ENCODE measurements around the gene PNLIP.

The PNLIP gene

DNA sequence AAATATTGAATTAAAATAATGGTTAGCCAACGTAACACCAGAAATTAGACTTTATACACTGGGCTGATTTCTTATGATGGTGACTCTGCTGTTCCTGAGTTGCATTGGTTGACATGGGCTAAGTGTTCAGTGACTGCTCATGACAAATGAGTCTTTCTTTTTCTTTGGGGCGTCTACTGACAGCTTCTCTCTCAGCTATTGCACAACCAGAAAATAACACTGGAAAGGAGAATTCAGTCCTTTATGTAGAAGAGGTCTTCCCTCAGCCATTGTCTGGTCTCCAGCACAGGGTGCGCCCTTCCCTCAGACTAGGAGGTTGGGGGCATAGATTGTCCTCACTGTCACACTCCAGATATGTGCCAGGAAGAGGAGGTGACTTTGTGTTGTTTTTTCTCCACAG, 21.6 kb downstream of the PNLIP start:
- in situ Hi-C loops (cut with MboI; ENCODE audit: low sequenced_read_pairs), result no loop called here

DNA sequence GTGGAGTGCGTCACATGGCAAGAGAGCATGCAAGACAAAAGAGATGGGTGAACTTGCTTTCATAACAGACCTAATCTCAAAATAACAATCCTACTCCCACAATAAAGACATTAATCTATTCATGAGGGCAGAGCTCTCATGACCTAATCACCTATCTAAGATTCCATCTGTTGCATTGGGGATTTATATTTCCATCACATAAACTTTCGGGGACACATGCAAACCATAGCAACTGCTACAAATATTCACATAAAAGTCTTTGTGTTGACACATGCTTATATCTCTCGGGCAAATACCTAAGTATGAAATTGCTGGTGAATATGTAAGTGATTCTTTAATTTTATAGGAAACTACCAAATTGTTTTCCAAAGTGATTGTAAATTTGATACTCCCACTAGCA, 29.1 kb downstream of the PNLIP start:
- in situ Hi-C loops (cut with MboI; ENCODE audit: low sequenced_read_pairs), result no loop called here

DNA sequence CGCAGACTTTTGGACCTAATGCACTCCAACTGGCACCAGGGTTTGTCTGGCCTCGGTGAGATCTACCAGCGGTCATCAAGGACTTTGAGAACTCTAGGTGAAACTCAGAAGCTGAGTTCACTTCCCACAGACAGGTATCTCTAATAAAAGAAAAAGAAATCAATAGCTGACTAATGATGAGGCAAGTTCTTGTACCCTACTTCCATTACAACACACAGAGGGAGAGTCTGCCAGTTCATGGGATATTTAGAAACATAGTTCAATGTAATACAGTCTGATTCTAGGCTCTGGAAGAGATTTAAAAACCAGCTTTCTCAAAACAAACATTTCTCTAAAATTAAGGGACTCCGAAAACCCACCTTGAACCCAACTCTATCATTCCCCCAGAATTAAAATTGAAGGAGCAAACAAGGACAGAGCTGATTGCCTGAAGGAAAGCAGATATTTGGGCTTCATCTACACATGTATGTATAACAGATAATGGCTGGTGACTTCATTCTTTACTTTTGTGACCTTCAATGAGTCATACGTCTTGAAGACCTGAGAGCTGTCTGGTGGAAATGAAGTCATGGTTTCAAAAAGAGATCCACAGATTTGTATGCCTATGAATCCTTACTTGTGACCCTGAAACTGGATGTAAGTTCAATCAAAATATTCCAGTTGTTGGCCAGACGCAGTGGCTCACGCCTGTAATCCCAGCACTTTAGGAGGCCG, 42.3 kb downstream of the PNLIP start:
- in situ Hi-C loops (cut with MboI; ENCODE audit: low sequenced_read_pairs), result no loop called here

DNA sequence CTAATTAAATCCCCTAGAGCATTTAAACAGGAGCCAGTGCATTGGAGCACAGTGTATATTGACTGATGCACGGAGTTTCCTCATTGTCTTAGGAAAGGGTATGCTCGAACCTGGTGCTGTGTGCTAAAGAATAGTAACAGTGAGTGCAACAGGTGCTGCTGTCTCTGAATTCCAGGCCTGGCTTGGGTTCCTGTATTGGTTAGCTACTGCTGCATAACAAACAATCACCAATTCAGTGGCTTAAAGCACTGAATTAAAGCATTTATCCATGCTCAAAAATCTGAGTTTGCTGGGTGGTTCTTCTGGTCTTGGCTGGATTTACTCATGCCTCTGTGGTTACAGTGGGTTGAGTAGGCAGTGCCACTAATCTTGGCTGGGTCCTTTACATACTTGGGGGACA, 43.3 kb downstream of the PNLIP start:
- in situ Hi-C loops (cut with MboI; ENCODE audit: low sequenced_read_pairs), result no loop called here

DNA sequence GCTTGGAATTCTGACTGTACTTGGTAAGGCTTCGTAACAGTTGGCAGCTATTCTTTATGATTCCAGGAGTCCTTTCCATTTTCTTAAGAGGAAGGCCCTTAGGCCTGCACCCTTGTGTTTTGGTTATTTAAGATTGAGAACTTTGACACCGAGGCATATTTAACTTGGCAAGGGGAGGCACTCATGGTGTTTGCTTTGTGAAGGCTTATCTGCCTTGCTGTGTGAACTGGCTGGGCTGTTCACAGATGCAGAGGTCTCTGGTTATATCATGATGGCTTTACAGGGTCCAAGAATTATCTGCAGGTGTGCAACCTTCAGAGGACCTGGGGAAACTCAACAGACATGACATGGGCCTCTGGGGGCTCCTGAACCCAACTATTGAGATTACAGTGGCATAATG, 44.2 kb downstream of the PNLIP start:
- in situ Hi-C loops (cut with MboI; ENCODE audit: low sequenced_read_pairs), result no loop called here

DNA sequence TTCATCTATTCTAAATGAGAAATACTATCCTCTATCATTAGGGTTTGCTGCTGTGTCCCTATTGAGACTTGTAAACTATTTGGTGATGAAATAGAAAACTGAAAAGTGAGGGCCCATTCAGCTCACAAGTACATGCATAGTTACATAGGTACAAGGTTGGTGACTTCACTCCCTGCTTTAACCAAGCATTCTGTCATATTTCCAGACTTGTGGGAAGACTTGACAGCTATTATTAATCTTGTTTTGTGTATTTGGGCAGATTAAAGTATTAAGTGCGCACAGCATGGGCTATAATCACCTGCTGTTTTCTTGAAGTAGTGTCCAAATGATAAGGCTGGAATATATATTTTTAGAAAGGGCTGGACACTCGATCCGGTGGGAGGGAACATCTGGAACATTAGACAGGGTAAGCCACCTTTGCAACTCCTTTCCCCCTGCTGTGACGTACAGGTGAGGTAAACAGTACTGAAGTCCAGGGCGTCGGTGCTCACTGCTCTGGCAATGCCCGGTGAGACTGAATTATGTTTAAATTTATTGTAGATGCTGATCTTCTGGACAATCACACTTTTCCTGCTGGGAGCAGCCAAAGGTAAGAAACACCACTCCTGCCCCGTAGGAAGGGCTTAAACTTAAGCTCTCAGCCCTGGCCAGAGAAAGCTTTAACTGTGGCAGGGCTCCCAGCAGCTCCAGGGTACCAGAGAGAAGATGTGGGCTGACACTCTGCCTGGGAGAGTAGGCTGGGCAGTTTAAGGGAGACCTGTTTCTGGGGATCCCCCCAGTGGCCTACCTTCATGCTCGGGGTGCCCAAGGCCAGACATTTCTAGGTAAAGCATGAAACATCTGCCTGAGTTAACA, 45.1 kb downstream of the PNLIP start, which contains the start of gene PNLIPRP1:
TSS of gene PNLIPRP1 (plus strand) at position 370 of the 855 bp plus-strand sequence. CDS start at position 541, 171 bp downstream.
- in situ Hi-C loops (cut with MboI; ENCODE audit: low sequenced_read_pairs), result no loop called here

DNA sequence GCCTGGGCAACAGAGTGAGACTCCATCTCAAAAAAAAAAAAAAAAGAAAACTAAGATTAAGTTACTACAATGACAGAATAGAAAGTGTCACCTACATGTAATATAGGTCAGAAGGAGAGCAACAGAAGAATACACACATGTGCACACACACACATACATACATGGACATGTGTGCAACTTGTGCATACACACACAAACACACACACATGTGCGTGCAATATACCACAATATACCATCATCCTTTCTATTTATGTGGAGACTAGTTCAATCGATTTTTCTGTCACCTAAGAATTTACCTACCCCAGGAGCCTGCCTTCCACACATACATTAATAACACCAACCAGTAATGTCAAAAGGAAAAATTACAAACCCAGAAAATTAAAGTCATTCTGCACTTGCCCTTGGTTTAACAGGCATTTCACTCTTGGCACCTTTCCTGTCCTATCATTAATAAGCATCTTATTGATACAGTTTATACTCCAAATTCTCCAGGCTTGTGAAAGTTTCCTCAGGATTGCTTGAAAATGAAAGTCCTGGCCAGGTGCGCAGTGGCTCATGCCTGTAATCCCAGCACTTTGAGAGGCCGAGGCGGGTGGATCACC, 47.5 kb downstream of the PNLIP start:
- in situ Hi-C loops (cut with MboI; ENCODE audit: low sequenced_read_pairs), result no loop called here

DNA sequence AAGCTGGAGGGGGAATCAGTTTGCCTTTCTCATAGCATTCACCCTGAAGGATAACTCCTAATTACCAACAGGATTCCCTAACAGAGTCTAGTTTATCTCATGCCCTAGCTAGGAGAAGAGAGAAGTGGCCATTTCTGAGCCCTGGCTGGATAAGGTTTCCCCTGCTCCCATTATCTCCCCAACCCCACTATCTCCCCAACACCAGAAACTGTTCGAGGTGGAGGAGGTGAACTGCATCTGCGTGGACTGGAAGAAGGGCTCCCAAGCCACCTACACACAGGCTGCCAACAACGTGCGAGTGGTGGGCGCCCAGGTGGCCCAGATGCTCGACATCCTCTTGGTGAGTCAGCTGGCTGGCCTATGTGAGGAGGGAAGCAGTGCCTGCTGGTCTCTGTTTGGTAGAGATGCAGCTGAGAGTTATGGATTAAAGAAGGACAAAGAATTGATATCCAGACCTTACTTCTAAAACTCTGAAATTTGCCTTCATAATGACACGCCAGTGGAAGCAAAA, 48.8 kb downstream of the PNLIP start:
- in situ Hi-C loops (cut with MboI; ENCODE audit: low sequenced_read_pairs), result no loop called here

DNA sequence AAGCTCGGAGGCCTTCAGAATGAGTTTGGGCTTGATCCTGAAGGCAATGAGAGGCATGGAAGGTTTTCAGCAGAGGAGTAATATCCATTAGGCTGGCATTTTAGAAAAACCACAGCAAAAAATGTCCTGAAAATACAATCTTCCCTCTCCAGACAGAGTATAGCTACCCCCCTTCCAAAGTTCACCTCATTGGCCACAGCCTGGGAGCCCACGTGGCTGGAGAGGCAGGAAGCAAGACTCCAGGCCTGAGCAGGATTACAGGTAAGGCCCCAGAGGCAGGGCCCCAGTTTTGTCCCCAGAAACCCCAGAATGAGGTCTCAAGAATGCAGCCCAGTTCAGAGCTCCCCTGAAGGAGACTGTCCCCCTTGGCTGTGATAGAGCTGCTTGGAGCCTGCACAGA, 50.3 kb downstream of the PNLIP start:
- in situ Hi-C loops (cut with MboI; ENCODE audit: low sequenced_read_pairs), result no loop called here

DNA sequence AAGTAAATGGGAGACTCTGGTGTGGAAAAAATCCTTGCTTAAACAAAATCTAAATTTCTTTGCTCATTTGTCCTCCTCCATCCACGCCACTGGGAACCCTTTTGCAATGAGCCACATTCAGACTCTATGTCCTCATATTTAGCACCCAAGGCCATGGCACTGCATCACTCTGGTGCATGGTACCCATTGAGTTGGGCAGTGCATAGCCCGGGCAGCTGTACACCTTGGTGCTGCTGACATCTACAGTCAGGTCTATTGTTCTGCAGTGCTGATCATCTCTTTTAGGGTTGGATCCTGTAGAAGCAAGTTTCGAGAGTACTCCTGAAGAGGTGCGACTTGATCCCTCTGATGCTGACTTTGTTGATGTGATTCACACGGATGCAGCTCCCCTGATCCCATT, 51.8 kb downstream of the PNLIP start:
- in situ Hi-C loops (cut with MboI; ENCODE audit: low sequenced_read_pairs), result no loop called here

DNA sequence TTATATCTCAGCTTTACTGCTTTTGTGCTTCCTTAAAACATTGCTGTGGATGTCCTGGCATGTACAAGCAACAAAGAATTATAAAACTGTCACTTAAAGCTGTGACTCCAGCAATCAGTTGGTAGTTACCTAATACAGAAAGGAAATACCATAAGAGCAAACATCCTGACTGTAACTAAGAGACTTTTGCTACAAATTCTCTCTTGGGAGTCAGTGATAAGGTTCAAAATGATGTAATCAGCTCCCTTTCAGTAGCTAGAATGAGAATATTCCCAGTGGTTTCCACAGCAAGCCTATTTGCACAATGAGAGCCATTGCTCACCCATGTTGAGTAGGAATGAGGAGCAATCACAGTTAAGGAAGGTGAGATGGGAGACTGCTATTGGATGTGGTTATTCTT, 52.6 kb downstream of the PNLIP start:
- in situ Hi-C loops (cut with MboI; ENCODE audit: low sequenced_read_pairs), result no loop called here

DNA sequence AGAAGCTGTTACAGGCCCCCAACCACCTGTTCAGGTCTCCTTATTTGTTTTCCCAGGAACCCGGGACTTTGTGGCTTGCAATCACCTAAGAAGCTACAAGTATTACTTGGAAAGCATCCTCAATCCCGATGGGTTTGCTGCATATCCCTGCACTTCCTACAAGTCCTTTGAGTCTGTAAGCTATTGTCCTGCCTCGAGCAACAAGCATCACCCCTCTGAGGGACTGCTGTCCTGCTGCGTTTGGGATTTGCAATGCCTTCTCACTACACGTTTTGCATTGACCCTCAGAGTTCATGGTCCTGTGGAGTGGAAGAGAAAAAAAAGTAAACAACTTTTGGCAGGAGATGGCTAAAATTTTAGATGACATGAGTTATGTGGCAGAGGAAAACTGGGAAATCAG, 54.3 kb downstream of the PNLIP start:
- in situ Hi-C loops (cut with MboI; ENCODE audit: low sequenced_read_pairs), result no loop called here

DNA sequence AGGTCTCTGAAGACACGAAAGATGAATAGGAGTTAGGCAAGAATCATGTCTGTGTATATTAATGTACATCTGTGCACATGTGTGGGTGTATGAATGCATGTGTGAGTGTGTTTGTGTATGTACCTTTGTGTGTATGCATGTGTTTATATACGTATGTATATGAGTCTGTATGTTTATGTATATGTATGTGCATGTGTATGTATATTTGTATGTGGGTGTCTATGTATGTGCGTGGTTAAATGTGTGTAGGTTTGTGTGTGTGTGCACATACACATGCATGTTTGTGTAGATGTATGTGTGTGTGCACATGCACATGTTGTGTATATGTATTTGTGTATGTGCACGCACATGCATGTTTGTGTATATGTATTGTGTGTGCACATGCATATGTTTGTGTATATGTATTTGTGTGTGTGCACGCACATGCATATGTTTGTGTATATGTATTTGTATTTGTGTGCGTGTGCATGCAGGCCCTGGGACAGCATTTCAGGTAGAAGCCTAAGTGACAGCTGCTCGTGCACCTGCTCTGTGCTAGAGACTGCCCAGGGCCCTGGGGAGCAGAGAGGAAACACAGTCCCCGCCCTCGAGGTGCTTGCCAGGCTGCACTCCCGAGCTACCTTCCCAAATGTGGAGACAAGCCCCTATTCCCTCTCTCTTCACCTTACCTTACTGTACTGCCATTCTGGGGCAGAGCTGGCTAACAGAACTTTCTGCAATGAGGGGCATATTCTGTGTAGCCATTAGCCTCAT, 57.1 kb downstream of the PNLIP start:
- in situ Hi-C loops (cut with MboI; ENCODE audit: low sequenced_read_pairs), result no loop called here

DNA sequence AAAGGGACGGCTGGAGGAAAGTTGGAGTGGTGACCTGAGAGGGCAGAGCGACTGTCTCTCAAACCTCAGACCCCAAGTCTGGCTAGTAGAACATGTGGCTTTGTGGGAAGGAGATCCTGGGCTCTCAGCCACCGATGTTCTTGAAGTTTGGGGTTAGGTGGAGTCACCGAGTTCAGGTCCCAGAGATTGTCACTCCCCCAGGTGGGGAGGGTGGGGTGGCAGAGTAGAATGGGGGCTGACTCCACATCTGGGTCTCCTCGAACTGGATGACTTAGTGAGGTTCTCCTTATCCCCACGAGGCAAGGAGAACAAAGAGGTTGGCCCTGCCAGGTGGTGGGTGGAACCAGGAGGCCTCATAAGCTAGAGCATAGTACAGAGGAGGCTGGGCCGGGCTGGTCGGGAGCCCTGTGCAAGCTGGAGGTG, 60.3 kb downstream of the PNLIP start:
- in situ Hi-C loops (cut with MboI; ENCODE audit: low sequenced_read_pairs), result no loop called here

DNA sequence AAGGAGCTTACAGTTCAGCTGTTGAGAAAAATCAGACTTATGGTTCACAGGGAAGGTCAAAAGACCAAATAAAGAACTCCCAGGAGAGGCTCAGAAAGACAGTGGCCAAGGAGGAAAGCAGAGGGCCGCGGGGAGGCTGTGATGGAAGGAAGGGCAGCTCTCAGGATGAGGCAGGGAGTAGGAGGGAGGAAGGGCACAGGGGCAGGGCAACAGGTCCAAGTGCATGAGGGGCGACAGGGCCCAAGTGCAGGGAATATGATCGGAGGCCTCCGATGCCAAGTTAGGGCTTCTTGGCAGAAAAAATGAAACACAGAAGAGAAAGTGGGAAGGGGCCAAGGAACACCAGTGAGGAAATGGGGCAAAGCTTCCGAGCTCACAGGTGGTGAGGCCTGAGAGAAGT, 61.6 kb downstream of the PNLIP start:
- in situ Hi-C loops (cut with MboI; ENCODE audit: low sequenced_read_pairs), result no loop called here

DNA sequence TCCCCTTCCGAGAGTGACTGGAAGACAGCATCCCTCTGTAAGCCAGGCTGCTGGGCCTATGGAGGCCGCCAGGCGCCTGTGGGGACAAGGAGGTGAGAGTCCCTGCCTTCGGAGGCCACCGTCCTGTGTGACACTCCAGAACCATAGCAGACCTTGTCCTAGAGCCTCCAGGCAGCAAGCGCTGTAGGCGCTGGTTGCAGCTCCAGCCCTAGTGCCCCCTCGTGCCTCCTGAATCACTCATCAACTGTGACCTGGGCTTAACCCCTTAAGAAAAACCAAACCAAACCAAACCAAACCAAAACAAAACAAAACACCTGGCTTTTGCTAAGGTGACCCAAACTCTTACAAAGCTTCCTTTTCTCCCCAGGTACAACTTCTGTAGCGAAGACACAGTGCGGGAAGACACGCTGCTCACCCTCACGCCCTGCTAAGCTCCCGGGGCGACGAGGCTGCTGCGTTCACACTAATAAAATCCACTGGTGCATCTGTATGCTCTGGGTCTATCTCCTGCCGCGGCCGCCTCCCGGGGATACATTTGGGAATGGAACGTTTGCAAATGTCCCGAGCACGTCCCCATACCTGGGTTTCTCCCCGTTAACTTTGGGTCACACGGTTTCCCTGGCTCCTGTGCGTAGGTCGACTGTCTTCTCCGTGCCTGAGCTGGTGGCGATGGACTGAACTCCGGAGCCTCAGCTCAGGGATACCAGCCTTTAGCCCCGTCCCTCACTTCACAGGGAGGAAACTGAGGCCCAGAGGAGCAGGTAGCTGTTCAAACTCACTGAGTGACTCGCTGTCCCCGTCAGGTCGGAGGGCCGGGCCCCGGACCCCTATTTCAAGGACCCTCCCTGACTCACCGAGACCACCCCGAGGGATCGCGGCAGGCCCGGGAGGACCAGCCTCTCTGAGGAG, 63.2 kb downstream of the PNLIP start:
- in situ Hi-C loops (cut with MboI; ENCODE audit: low sequenced_read_pairs), result no loop called here

DNA sequence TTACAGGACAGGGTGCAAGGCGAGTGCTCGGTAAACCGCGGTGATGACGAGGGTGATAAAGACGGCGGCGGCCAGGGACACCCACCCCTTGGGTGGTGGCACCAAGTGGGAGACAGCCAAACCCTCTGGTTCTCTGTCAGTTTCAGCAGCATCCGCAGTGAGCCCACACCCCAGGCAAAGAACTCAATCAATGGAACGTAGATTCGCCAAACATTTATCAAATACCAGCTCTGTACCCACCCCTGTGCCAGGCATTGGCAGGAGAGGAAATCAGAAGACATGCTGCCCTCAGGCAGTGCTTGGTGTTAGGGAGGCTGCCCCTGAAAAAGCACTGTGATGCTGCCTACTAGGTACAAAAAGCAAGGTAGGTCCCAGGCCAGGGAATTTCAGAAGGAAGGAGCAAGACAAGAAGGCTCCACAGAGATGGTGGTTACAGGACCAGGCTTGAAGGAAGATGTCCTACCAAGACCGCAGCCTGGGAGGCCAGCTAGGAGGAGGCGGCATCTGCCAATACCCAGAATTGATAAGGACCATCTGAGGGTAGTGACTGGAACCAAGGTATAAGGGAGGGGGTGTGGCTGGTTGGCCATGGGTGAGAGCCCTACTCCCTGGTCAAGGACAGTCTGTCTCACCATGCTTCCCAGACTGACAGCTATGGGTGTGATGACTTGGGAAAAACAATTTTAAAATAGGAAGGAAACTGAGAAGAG, 64.9 kb downstream of the PNLIP start:
- in situ Hi-C loops (cut with MboI; ENCODE audit: low sequenced_read_pairs), result no loop called here

DNA sequence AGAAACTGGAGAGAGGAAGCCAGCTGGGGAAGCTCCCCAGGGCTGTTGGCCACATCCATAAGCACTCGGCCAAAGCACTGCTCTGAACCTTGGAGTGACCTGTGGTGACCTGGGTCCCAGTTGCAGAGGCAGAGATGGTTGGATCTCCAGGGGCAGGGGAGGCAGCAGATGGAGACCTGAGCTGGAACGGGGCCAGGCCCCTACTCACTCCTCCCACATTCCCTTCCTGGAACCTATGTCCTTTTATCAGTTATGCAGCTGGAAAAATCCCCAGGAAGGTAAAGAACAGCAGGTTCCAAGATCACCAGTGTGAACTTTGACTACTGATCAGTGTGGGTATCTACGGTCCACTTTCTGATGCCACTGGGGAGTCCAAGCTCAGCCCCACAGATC, 65.4 kb downstream of the PNLIP start:
- in situ Hi-C loops (cut with MboI; ENCODE audit: low sequenced_read_pairs), result no loop called here

DNA sequence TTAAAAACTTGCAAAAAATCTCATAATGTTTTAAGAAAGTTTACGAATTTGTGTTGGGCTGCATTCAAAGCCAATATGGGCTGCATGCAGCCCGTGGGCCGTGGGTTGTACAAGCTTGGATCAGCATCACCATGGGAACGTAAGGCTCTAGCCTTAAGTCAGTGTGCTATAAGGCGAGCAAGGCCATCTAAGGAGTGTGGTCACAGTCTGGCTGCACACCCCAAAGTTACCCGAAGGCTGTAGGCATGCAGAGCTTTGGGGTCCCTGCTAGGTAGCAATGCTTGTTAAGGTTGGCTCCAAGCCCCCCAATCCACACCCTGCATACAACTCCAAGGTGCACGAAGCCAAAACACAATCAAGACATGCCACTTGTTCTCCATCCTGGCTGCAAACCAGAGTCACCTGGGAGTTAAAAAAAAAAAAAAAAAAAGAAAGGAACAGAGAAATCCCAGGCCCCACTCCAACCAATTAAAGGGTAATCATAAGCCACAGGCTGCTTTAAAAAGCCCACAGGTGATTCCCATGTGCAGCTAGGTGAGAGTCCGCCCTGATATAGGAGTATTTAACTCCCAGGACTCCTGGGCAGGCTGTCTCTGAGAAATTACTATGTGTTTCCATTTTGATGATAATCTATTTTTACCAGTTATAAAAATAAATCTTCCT, 66.5 kb downstream of the PNLIP start:
- in situ Hi-C loops (cut with MboI; ENCODE audit: low sequenced_read_pairs), result no loop called here
